Stimulated activated CD4-positive, alpha-beta T cell treated with anti-CD3 and anti-CD28 coated beads, Interleukin-12 subunit alpha, Interleukin-12 subunit beta, amount 100 ng/mL, for 4 hours (primary cell): Measurements from ENCODE around the gene PFAS.

Experiments used
- DNase-seq: peaks from one replicate; pipeline ENCODE4 v3.0.0-alpha.2; 2020

PFAS gene

GRCh38 chr17:8310601-8311123 is 61.6 kb downstream of the PFAS start:
- no peak for DNase-seq

GRCh38 chr17:8311131-8311790 is 62.2 kb downstream of the PFAS start:
- no peak for DNase-seq

- DNase-seq = no peak
Measured at GRCh38 chr17:8312251-8312650, 63.2 kb downstream of the PFAS start.

- DNase-seq = no peak
Measured at GRCh38 chr17:8312726-8313600, 63.9 kb downstream of the PFAS start.

GRCh38 chr17:8314797-8315763 is 66.0 kb downstream of the PFAS start:
- DNase-seq = no peak

GRCh38 chr17:8315764-8316217 is 66.7 kb downstream of the PFAS start:
- DNase-seq = no peak

- no peak for DNase-seq
Measured at GRCh38 chr17:8318010-8318935, 69.2 kb downstream of the PFAS start.
